Measurements from ENCODE around the gene KRTAP16-1. TPM values are rescaled to one million over a fixed set of nuclear protein-coding genes. Genes with fewer than 3 reads are reported as not detected.
"Not testable (repeated sequence)": the region's sequence is repeated elsewhere in the genome, so short reads cannot be mapped to it uniquely, and the experiment has no call there.

Gene KRTAP16-1
- polyA plus RNA-seq (2013, experiment 1 of 4) = not detected
- polyA plus RNA-seq (2013, experiment 2 of 4) = not detected
- not detected for polyA plus RNA-seq (2013, experiment 3 of 4)
- polyA plus RNA-seq (2013, experiment 4 of 4) = not detected

GRCh38 chr17:41308918-41309359, at the start of gene KRTAP16-1:
Gene KRTAP16-1 (minus strand): TSS chr17:41309309. CDS start chr17:41309253, 56 bp downstream.
- 90 to 94% methylated on average over 7 of the region's 7 CpGs for WGBS, 2 experiments
- Histone ChIP-seq H3K4me3 (ENCODE audit: insufficient read depth, low read depth, low read length) (no peak within 1 kb of the TSS), H3K27ac (ENCODE audit: insufficient read depth, low read depth, low read length, poor library complexity, severe bottlenecking) (no peak within 1 kb of the TSS), H3K4me1 (ENCODE audit: control insufficient read depth, insufficient read depth, low read length) (no peaks in the 10 kb centered on the region), H3K27me3 (ENCODE audit: control insufficient read depth, insufficient read depth, low read length, poor library complexity, severe bottlenecking) (no peaks in the 10 kb centered on the region), H3K9me3 (ENCODE audit: control insufficient read depth, low read length) (no peaks in the 10 kb centered on the region), H3K36me3 (ENCODE audit: control insufficient read depth, insufficient read depth, low read length) (no peaks in the 10 kb centered on the region)

- no peaks in the 10 kb centered on the region for H3K27me3 ChIP-seq (ENCODE audit: control insufficient read depth, insufficient read depth, low read length, poor library complexity, severe bottlenecking)
- no peaks in the 10 kb centered on the region for H3K9me3 ChIP-seq (ENCODE audit: control insufficient read depth, low read length)
- WGBS, 2 experiments = 95 to 100% methylated on average over 4 of the region's 4 CpGs
- H3K4me3 ChIP-seq (ENCODE audit: insufficient read depth, low read depth, low read length) = no peak overlapping the region
- no peaks in the 10 kb centered on the region for H3K4me1 ChIP-seq (ENCODE audit: control insufficient read depth, insufficient read depth, low read length)
- H3K36me3 ChIP-seq (ENCODE audit: control insufficient read depth, insufficient read depth, low read length) = no peaks in the 10 kb centered on the region
- no peak overlapping the region for H3K27ac ChIP-seq (ENCODE audit: insufficient read depth, low read depth, low read length, poor library complexity, severe bottlenecking)
Observed at GRCh38 chr17:41354536-41354935, 45.4 kb upstream of the KRTAP16-1 start.

GRCh38 chr17:41352597-41353366, 43.7 kb upstream of the KRTAP16-1 start:
- WGBS, 2 experiments = 89 to 91% methylated on average over 7 of the region's 7 CpGs
- Histone ChIP-seq H3K27me3 (ENCODE audit: control insufficient read depth, insufficient read depth, low read length, poor library complexity, severe bottlenecking) (no peaks in the 10 kb centered on the region), H3K36me3 (ENCODE audit: control insufficient read depth, insufficient read depth, low read length) (no peaks in the 10 kb centered on the region), H3K27ac (ENCODE audit: insufficient read depth, low read depth, low read length, poor library complexity, severe bottlenecking) (no peak overlapping the region), H3K4me1 (ENCODE audit: control insufficient read depth, insufficient read depth, low read length) (no peaks in the 10 kb centered on the region), H3K9me3 (ENCODE audit: control insufficient read depth, low read length) (no peaks in the 10 kb centered on the region), H3K4me3 (ENCODE audit: insufficient read depth, low read depth, low read length) (no peak overlapping the region)

GRCh38 chr17:41351177-41351576, 42.1 kb upstream of the KRTAP16-1 start:
- Histone ChIP-seq H3K4me1 (ENCODE audit: control insufficient read depth, insufficient read depth, low read length) (no peaks in the 10 kb centered on the region), H3K27ac (ENCODE audit: insufficient read depth, low read depth, low read length, poor library complexity, severe bottlenecking) (no peak overlapping the region), H3K4me3 (ENCODE audit: insufficient read depth, low read depth, low read length) (no peak overlapping the region), H3K27me3 (ENCODE audit: control insufficient read depth, insufficient read depth, low read length, poor library complexity, severe bottlenecking) (no peaks in the 10 kb centered on the region), H3K36me3 (ENCODE audit: control insufficient read depth, insufficient read depth, low read length) (no peaks in the 10 kb centered on the region), H3K9me3 (ENCODE audit: control insufficient read depth, low read length) (no peaks in the 10 kb centered on the region)
- 89 to 100% methylated on average over 2 of the region's 2 CpGs for WGBS, 2 experiments

- not testable (repeated sequence) for H3K36me3 ChIP-seq (ENCODE audit: control insufficient read depth, insufficient read depth, low read length); H3K27me3 ChIP-seq (ENCODE audit: control insufficient read depth, insufficient read depth, low read length, poor library complexity, severe bottlenecking); H3K27ac ChIP-seq (ENCODE audit: insufficient read depth, low read depth, low read length, poor library complexity, severe bottlenecking); H3K4me1 ChIP-seq (ENCODE audit: control insufficient read depth, insufficient read depth, low read length); H3K4me3 ChIP-seq (ENCODE audit: insufficient read depth, low read depth, low read length); H3K9me3 ChIP-seq (ENCODE audit: control insufficient read depth, low read length)
- 90 to 92% methylated on average over 16 of the region's 16 CpGs for WGBS, 2 experiments
Observed at GRCh38 chr17:41350381-41350878, 41.3 kb upstream of the KRTAP16-1 start, which contains the start of gene KRT33A. Gene KRT33A (minus strand): TSS chr17:41350828. CDS start chr17:41350767, 61 bp downstream.

GRCh38 chr17:41347869-41348760, 39.0 kb upstream of the KRTAP16-1 start:
- no peaks in the 10 kb centered on the region for H3K36me3 ChIP-seq (ENCODE audit: control insufficient read depth, insufficient read depth, low read length)
- no peak overlapping the region for H3K4me3 ChIP-seq (ENCODE audit: insufficient read depth, low read depth, low read length)
- H3K9me3 ChIP-seq (ENCODE audit: control insufficient read depth, low read length) = no peaks in the 10 kb centered on the region
- H3K27ac ChIP-seq (ENCODE audit: insufficient read depth, low read depth, low read length, poor library complexity, severe bottlenecking) = no peak overlapping the region
- WGBS, 2 experiments = 94 to 95% methylated on average over 7 of the region's 7 CpGs
- no peaks in the 10 kb centered on the region for H3K27me3 ChIP-seq (ENCODE audit: control insufficient read depth, insufficient read depth, low read length, poor library complexity, severe bottlenecking)
- no peaks in the 10 kb centered on the region for H3K4me1 ChIP-seq (ENCODE audit: control insufficient read depth, insufficient read depth, low read length)

- not testable (repeated sequence) for H3K27ac ChIP-seq (ENCODE audit: insufficient read depth, low read depth, low read length, poor library complexity, severe bottlenecking); H3K4me1 ChIP-seq (ENCODE audit: control insufficient read depth, insufficient read depth, low read length); H3K27me3 ChIP-seq (ENCODE audit: control insufficient read depth, insufficient read depth, low read length, poor library complexity, severe bottlenecking); H3K36me3 ChIP-seq (ENCODE audit: control insufficient read depth, insufficient read depth, low read length); H3K4me3 ChIP-seq (ENCODE audit: insufficient read depth, low read depth, low read length); H3K9me3 ChIP-seq (ENCODE audit: control insufficient read depth, low read length)
- WGBS, 2 experiments = 96% methylated on average over 16 of the region's 16 CpGs
Observed at GRCh38 chr17:41346421-41346820, 37.3 kb upstream of the KRTAP16-1 start.

GRCh38 chr17:41345992-41346391, 36.9 kb upstream of the KRTAP16-1 start:
- no peak overlapping the region for H3K4me3 ChIP-seq (ENCODE audit: insufficient read depth, low read depth, low read length)
- 97 to 98% methylated on average over 3 of the region's 3 CpGs for WGBS, 2 experiments
- no peak overlapping the region for H3K27ac ChIP-seq (ENCODE audit: insufficient read depth, low read depth, low read length, poor library complexity, severe bottlenecking)
- H3K27me3 ChIP-seq (ENCODE audit: control insufficient read depth, insufficient read depth, low read length, poor library complexity, severe bottlenecking) = no peaks in the 10 kb centered on the region
- no peaks in the 10 kb centered on the region for H3K9me3 ChIP-seq (ENCODE audit: control insufficient read depth, low read length)
- H3K36me3 ChIP-seq (ENCODE audit: control insufficient read depth, insufficient read depth, low read length) = no peaks in the 10 kb centered on the region
- no peaks in the 10 kb centered on the region for H3K4me1 ChIP-seq (ENCODE audit: control insufficient read depth, insufficient read depth, low read length)

- no peak overlapping the region for H3K27ac ChIP-seq (ENCODE audit: insufficient read depth, low read depth, low read length, poor library complexity, severe bottlenecking)
- no peaks in the 10 kb centered on the region for H3K27me3 ChIP-seq (ENCODE audit: control insufficient read depth, insufficient read depth, low read length, poor library complexity, severe bottlenecking)
- no peak overlapping the region for H3K4me3 ChIP-seq (ENCODE audit: insufficient read depth, low read depth, low read length)
- H3K9me3 ChIP-seq (ENCODE audit: control insufficient read depth, low read length) = no peaks in the 10 kb centered on the region
- no peaks in the 10 kb centered on the region for H3K4me1 ChIP-seq (ENCODE audit: control insufficient read depth, insufficient read depth, low read length)
- WGBS, 2 experiments = 82 to 89% methylated on average over 3 of the region's 3 CpGs
- H3K36me3 ChIP-seq (ENCODE audit: control insufficient read depth, insufficient read depth, low read length) = no peaks in the 10 kb centered on the region
Observed at GRCh38 chr17:41343029-41343428, 33.9 kb upstream of the KRTAP16-1 start.
